Esophagus squamous epithelium (tissue), 5 donors: Measurements from ENCODE around the gene DAAM1. TPM values are rescaled to one million over a fixed set of nuclear protein-coding genes. Genes with fewer than 3 reads are reported as not detected.

Experiments
- DNase-seq: peaks from one replicate; lab custom pipeline; 2025; lab: John Stamatoyannopoulos, UW
- H3K27ac ChIP-seq, 4 donors: fragments of 200-600 bp; sonication (generic); one replicate each; pipeline ENCODE4 v1.5.1; 2016 to 2019; ENCODE audit warnings: mild to moderate bottlenecking in 1 of 4
- H3K27me3 ChIP-seq, 4 donors: fragments of 200-600 bp; sonication (generic); 1 replicate in 3 of 4; 2 replicates in 1 of 4; pipeline versions ENCODE4 v1.5.1 to v1.6.0; 2017 to 2021; ENCODE audit warnings: antibody characterized with exemption in 1 of 4
- H3K36me3 ChIP-seq, 3 donors: fragments of 200-600 bp; sonication (generic); one replicate each; pipeline ENCODE4 v1.5.1; 2016 to 2019
- H3K4me1 ChIP-seq, 3 donors: fragments of 200-600 bp; sonication (generic); one replicate each; pipeline ENCODE4 v1.5.1; 2017 to 2019
- H3K4me3 ChIP-seq, 4 donors: fragments of 200-600 bp; sonication (generic); 1 replicate in 3 of 4; 2 replicates in 1 of 4; pipeline ENCODE4 v1.5.1; 2016 to 2019; ENCODE audit warnings: mild to moderate bottlenecking in 2 of 4, moderate library complexity in 1 of 4
- H3K9me3 ChIP-seq, 3 donors: fragments of 200-600 bp; sonication (generic); one replicate each; pipeline ENCODE4 v1.5.1; 2016 to 2019
- POLR2A ChIP-seq, 4 donors: fragments of 450-650 bp; IDR thresholded peaks; one replicate each; pipeline ENCODE4 v1.6.1; 2017; ENCODE audit warnings: antibody characterized with exemption in 4 of 4, mild to moderate bottlenecking in 4 of 4, moderate library complexity in 3 of 4
- WGBS, 2 donors: methylation state at CpG; one replicate each; pipeline ENCODE4 v1.1.5; 2018; 5-methylcytosine and 5-hydroxymethylcytosine counted together
- intact Hi-C: fragments of 100-400 bp; cut with DNase I; formaldehyde crosslinking; loops from one replicate; pipeline ENCODE4 v1.15.0; 2022
- total RNA-seq, 4 donors: library from RNA; depleted of rRNA; stranded (reverse); fragments of >200 nt; gene quantifications; one replicate each; pipeline ENCODE4 v1.1.0, GENCODE V29; 2016
- TF ChIP-seq, protein P1 (sequence below), 6 experiments: fragments of 450-650 bp in 4 of 6; fragments of 200-600 bp in 2 of 6; sonication (generic) in 2 of 6; IDR thresholded peaks; one replicate each; pipeline ENCODE4 v1.5.1; 2016 to 2019; ENCODE audit warnings: antibody characterized with exemption in 6 of 6, mild to moderate bottlenecking in 4 of 6, moderate library complexity in 4 of 6
- donor health status: DM: yes; HTN: yes; CAD: no.

Gene DAAM1
- total RNA-seq, 4 donors from 2014 or later = 47.2 to 91.7 (median 64.0) TPM

DNA sequence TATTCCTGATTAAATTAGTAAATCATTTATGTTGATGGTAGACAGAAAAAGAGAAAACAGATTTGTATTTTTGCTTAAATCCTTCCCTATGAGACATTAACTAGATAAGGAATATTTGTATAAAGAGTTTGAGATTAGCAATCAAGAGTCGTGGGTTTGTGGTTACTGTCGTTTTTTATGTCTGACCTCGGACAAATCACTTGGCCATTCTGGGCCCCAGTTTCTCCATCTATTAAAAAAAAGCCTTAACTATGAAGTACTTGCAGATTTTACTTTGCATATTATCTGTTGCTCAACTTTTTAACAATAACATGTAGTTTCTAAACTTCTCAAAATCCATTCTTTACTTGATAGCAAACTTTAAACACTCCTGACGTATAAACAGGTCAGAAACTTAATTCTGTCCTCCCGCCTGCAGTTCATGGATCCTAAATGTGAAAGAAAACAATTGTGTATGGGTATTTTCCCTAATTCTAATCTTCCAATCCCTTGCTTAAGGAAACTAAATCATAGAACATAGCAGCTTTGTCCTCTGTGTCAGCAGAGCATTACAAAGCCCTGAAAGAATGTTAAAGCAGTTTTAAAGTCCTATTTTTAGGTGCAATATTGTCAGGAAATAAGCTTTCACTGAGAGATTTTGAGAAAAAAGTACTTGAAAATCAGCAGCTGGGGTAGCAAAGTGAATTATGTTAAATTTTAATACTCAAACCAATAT, 158.5 kb downstream of the DAAM1 start:
- Histone ChIP-seq H3K4me3 (no peak overlapping the region), H3K27ac (peak overlapping the region in 3 of 4 donors; percentile 60 to 65 (median 60)), H3K27me3 (no peaks in the 10 kb centered on the region), H3K4me1 (peaks cover 0 to 61% (median 3%) of the 10 kb centered on the region in 3 donors), H3K9me3 (no peaks in the 10 kb centered on the region), H3K36me3 (peaks cover 0 to 71% (median 0%) of the 10 kb centered on the region in 3 donors)
- TF ChIP-seq, protein P1, sequence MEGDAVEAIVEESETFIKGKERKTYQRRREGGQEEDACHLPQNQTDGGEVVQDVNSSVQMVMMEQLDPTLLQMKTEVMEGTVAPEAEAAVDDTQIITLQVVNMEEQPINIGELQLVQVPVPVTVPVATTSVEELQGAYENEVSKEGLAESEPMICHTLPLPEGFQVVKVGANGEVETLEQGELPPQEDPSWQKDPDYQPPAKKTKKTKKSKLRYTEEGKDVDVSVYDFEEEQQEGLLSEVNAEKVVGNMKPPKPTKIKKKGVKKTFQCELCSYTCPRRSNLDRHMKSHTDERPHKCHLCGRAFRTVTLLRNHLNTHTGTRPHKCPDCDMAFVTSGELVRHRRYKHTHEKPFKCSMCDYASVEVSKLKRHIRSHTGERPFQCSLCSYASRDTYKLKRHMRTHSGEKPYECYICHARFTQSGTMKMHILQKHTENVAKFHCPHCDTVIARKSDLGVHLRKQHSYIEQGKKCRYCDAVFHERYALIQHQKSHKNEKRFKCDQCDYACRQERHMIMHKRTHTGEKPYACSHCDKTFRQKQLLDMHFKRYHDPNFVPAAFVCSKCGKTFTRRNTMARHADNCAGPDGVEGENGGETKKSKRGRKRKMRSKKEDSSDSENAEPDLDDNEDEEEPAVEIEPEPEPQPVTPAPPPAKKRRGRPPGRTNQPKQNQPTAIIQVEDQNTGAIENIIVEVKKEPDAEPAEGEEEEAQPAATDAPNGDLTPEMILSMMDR (IDR thresholded peaks at IDR 0.05) = no peak
- TF ChIP-seq POLR2A (IDR thresholded peaks at IDR 0.05) = no peak
- WGBS, 2 donors = 31 to 60% methylated on average over 5 of the region's 5 CpGs
- intact Hi-C loops = no loop called here
- DNase-seq = no peak

DNA sequence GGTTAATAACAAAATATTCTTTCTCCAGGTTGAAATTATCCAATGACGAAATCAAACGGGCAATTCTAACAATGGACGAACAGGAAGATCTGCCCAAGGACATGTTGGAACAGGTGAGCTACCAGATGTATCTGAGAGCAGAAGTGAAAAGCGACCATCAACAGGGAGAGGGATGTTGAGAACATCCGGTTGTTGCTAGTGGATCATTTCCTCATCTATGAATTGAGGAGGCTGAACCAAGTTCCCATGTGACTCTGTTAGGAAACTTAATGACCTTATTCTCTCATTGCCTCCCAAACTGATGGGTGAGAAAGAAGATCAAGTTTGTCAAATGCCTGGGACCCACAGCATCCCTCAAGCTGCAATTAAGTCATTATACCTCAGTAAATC, 159.0 kb downstream of the DAAM1 start:
- no peak overlapping the region for H3K4me3 ChIP-seq
- H3K9me3 ChIP-seq = no peaks in the 10 kb centered on the region
- peaks cover 0 to 61% (median 3%) of the 10 kb centered on the region in 3 donors for H3K4me1 ChIP-seq
- no peaks in the 10 kb centered on the region for H3K27me3 ChIP-seq
- peaks cover 0 to 74% (median 0%) of the 10 kb centered on the region in 3 donors for H3K36me3 ChIP-seq
- no peak for DNase-seq
- TF ChIP-seq, protein P1 (IDR thresholded peaks at IDR 0.05) = no peak
- TF ChIP-seq POLR2A (IDR thresholded peaks at IDR 0.05) = no peak
- intact Hi-C loops = no loop called here
- WGBS, 2 donors = 26 to 62% methylated on average over 5 of the region's 5 CpGs
- peak overlapping the region in 3 of 4 donors; percentile 60 to 65 (median 60) for H3K27ac ChIP-seq

DNA sequence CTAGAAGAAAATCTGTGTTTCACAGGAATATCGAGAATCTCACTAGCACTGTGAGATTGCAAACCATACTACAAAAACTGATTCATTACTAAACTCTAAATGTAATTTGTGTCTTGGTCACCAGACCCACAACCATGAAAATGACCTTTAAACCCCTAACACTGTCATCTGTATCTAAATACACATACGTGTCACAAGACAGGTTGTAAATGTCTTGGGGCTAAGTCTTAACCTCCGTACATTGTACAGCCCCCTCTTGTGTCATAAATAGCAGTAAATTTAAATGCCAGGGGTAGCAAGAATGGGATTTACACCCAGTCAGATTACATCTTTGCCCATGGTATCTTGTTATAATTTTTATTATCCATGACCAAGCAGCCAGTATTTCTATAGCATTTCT, 159.4 kb downstream of the DAAM1 start:
- Histone ChIP-seq H3K4me3 (no peak overlapping the region), H3K27ac (peak overlapping the region in 3 of 4 donors; percentile 60 to 65 (median 60)), H3K27me3 (no peaks in the 10 kb centered on the region), H3K4me1 (peaks cover 0 to 61% (median 3%) of the 10 kb centered on the region in 3 donors), H3K9me3 (no peaks in the 10 kb centered on the region), H3K36me3 (peaks cover 0 to 74% (median 0%) of the 10 kb centered on the region in 3 donors)
- intact Hi-C loops = no loop called here
- WGBS, 2 donors = 81 to 90% methylated on average over 3 of the region's 3 CpGs
- DNase-seq = no peak
- no peak for TF ChIP-seq POLR2A (IDR thresholded peaks at IDR 0.05)
- TF ChIP-seq, protein P1 (IDR thresholded peaks at IDR 0.05) = no peak

DNA sequence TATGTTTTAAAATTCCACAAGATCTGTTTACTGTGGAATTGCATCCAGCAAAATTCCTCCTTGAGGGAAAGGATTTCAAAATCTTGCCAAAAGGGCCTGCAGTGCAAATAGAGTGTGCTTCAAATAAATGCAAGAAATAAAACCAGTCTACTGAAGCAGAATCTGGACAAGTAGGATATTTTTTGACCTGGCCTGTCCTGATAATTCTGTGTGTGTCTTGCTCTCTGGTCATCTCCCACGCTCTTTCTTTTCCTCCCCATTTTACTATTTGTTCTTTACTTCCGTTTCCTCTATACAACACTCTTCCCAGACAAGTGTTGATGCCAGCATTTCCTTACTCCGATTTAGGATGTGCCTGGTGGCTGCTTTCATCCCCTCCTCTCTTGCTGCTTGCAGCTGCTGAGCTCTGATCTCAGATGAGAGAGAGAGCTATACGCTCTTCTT, 160.8 kb downstream of the DAAM1 start:
- no peak for DNase-seq
- Histone ChIP-seq H3K9me3 (no peaks in the 10 kb centered on the region), H3K36me3 (peaks cover 0 to 76% (median 0%) of the 10 kb centered on the region in 3 donors), H3K27ac (peak overlapping the region in 3 of 4 donors; percentile 46 to 65 (median 60)), H3K27me3 (no peaks in the 10 kb centered on the region), H3K4me1 (peaks cover 0 to 63% (median 9%) of the 10 kb centered on the region in 3 donors), H3K4me3 (no peak overlapping the region)
- 69 to 73% methylated on average over 4 of the region's 4 CpGs for WGBS, 2 donors
- TF ChIP-seq, protein P1 (IDR thresholded peaks at IDR 0.05) = no peak
- TF ChIP-seq POLR2A (IDR thresholded peaks at IDR 0.05) = no peak
- intact Hi-C loops = no loop called here

DNA sequence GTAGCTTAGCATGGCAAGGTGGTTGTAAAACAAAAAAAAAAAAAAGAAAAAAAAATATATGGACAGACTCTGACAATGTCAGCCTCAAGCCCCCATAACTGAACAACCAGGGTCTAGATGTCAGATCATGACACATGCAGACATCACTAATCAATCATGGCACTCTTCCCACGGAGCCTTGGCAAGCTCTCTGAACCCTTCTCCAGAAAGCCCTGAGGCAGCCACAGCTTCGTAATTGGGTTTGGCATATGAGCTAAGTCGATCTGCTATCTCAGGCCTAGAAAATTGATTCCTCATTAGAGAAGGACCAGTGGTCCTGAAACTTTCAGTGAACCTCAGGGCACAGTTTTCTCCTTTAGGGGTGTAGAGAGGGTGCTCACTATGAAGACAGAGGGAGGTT, 164.5 kb downstream of the DAAM1 start:
- intact Hi-C loops = no loop called here
- no peaks in the 10 kb centered on the region for H3K27me3 ChIP-seq
- no peak overlapping the region for H3K4me3 ChIP-seq
- peaks cover 3 to 57% (median 17%) of the 10 kb centered on the region in 3 donors for H3K4me1 ChIP-seq
- WGBS, 2 donors = 45 to 54% methylated on average over 3 of the region's 3 CpGs
- H3K27ac ChIP-seq = peak overlapping the region in 2 of 4 donors; percentile 11 to 29
- DNase-seq = no peak
- no peaks in the 10 kb centered on the region for H3K9me3 ChIP-seq
- peaks cover 0 to 91% (median 0%) of the 10 kb centered on the region in 3 donors for H3K36me3 ChIP-seq
- TF ChIP-seq, protein P1 (IDR thresholded peaks at IDR 0.05) = no peak
- TF ChIP-seq POLR2A (IDR thresholded peaks at IDR 0.05) = no peak
